ENCODE data around the gene LY86. TPM values are rescaled to one million over a fixed set of nuclear protein-coding genes. Genes with fewer than 3 reads are reported as not detected.

LY86 gene
- total and polyA plus RNA-seq, 9 of the 15 experiments (the other 6 are each of a cell fraction or from before 2014, with no cell fraction given): 0.08 to 0.20 TPM; not detected in 7

DNA sequence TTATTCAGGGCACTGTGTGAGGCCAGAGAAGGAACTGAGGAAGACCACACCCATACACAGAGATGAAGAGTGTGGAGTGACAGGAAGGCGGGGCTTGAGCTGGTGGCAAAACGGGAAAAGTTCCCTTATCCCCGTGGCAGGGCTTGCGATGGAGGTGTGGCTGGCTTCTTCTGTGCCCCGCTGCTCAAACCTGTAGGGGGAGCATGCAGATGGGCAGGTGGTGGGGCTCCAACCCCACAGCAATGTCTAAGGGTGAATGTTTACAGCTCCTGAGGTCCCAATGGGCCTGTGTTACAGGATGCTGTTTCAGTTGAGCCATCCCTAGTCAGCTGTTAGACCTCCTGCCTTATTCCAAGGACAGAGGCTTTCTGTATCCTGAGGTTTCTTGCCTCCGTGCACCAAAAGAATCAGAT lies 105.9 kb downstream of the LY86 start (continued):
- no peak for TF ChIP-seq CEBPG (CRISPR knock-in tag; IDR thresholded peaks at IDR 0.05)
- no peak for TF ChIP-seq CEBPG (tag; conservative IDR thresholded peaks at IDR 0.05 in 1 of 2, IDR thresholded peaks at IDR 0.05 in 1 of 2)
- TF ChIP-seq POLR2B (IDR thresholded peaks at IDR 0.05; ENCODE audit: low read depth, partially characterized antibody): no peak
- no peak for TF ChIP-seq RCOR1 (IDR thresholded peaks at IDR 0.05; ENCODE audit: borderline replicate concordance in 1 of 2, low read depth in 2 of 2, low read length in 2 of 2)
- no peak for TF ChIP-seq MCM2 (IDR thresholded peaks at IDR 0.05; ENCODE audit: low read depth)
- TF ChIP-seq SRSF7 (optimal IDR thresholded peaks at IDR 0.05; ENCODE audit: low read depth, low read length): no peak
- TF ChIP-seq, protein P1, sequence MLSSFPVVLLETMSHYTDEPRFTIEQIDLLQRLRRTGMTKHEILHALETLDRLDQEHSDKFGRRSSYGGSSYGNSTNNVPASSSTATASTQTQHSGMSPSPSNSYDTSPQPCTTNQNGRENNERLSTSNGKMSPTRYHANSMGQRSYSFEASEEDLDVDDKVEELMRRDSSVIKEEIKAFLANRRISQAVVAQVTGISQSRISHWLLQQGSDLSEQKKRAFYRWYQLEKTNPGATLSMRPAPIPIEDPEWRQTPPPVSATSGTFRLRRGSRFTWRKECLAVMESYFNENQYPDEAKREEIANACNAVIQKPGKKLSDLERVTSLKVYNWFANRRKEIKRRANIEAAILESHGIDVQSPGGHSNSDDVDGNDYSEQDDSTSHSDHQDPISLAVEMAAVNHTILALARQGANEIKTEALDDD (IDR thresholded peaks at IDR 0.05): no peak
- no peak for TF ChIP-seq ZFPM2 (CRISPR knock-in tag; IDR thresholded peaks at IDR 0.05)
- no peak for TF ChIP-seq ZBTB7A (IDR thresholded peaks at IDR 0.05; ENCODE audit: borderline replicate concordance, control insufficient read depth, low read depth, low read length)
- TF ChIP-seq, protein P2, sequence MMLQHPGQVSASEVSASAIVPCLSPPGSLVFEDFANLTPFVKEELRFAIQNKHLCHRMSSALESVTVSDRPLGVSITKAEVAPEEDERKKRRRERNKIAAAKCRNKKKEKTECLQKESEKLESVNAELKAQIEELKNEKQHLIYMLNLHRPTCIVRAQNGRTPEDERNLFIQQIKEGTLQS (IDR thresholded peaks at IDR 0.05): no peak
- TF ChIP-seq, protein P2 (CRISPR knock-in tag; conservative IDR thresholded peaks at IDR 0.05): no peak
- no peak for TF ChIP-seq TBL1XR1 (IDR thresholded peaks at IDR 0.05; ENCODE audit: low read length in 2 of 2)
- no peak for TF ChIP-seq ZC3H8 (IDR thresholded peaks at IDR 0.05)
- TF ChIP-seq, protein P3, sequence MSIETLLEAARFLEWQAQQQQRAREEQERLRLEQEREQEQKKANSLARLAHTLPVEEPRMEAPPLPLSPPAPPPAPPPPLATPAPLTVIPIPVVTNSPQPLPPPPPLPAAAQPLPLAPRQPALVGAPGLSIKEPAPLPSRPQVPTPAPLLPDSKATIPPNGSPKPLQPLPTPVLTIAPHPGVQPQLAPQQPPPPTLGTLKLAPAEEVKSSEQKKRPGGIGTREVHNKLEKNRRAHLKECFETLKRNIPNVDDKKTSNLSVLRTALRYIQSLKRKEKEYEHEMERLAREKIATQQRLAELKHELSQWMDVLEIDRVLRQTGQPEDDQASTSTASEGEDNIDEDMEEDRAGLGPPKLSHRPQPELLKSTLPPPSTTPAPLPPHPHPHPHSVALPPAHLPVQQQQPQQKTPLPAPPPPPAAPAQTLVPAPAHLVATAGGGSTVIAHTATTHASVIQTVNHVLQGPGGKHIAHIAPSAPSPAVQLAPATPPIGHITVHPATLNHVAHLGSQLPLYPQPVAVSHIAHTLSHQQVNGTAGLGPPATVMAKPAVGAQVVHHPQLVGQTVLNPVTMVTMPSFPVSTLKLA (conservative IDR thresholded peaks at IDR 0.05): no peak
- TF ChIP-seq ZNF23 (CRISPR knock-in tag; IDR thresholded peaks at IDR 0.05): no peak
- no peak for TF ChIP-seq FUS (optimal IDR thresholded peaks at IDR 0.05; ENCODE audit: low read depth, low read length)
- no peak for TF ChIP-seq PYGO2 (tag; IDR thresholded peaks at IDR 0.05)
- TF ChIP-seq CXXC5 (CRISPR knock-in tag; IDR thresholded peaks at IDR 0.05): no peak
- TF ChIP-seq PHF21A (IDR thresholded peaks at IDR 0.05; ENCODE audit: borderline replicate concordance, low read depth): no peak
- 0 out of 2 replicates have a peak, but pooled peaks have one; percentile 37 for TF ChIP-seq NBN (IDR thresholded peaks at IDR 0.05; ENCODE audit: low read depth)
- no peak for TF ChIP-seq BACH1 (tag; IDR thresholded peaks at IDR 0.05)
- no peak for TF ChIP-seq MECOM (CRISPR knock-in tag; IDR thresholded peaks at IDR 0.05)
- TF ChIP-seq L3MBTL2 (IDR thresholded peaks at IDR 0.05): 0 out of 2 replicates have a peak, but pooled peaks have one; percentile 30
- TF ChIP-seq STAT5A (IDR thresholded peaks at IDR 0.05; ENCODE audit: borderline replicate concordance, low read length): no peak
